NT2/D1 (cell line): Measurements from ENCODE around the gene CACHD1.

Experiments
- SUZ12 ChIP-seq: IDR thresholded peaks from 2 replicates; pipeline ENCODE4 v1.6.1; 2011; ENCODE audit not compliant: insufficient read length, insufficient read depth; ENCODE audit errors: extremely low read depth
- YY1 ChIP-seq: IDR thresholded peaks from 2 replicates; pipeline ENCODE4 v1.6.1; 2011; ENCODE audit not compliant: insufficient read length, insufficient read depth
- ZNF274 ChIP-seq: IDR thresholded peaks from 2 replicates; pipeline ENCODE4 v1.6.1; 2011; ENCODE audit warnings: mild to moderate bottlenecking, low read depth, low read length

DNA sequence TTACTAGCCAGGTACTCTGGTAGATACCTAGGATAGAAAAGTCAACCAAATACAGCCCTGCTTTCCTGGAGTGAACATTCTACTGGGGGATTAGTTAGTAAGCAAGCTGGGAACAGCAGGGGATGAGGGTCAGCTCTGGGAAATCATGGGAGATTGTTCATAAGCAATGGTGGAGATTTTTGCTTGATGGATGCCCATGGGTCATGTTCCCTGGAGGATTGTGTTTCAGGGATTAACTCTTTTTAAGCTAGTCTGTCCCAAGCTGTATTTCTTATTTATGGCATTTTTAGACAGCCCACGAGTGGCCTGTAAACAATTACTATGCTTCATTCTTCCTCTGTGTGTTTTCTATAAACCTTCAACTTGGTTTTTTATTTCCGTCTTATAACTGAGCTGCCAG is 18.9 kb downstream of the CACHD1 start:
- TF ChIP-seq YY1 (no peak), SUZ12 (no peak), ZNF274 (no peak)
